Anterior cingulate cortex (tissue), 58 donors: ENCODE measurements around the gene C1GALT1.
A peak's percentile ranks its signal among the peaks of the same experiment; 100 is the strongest.

Experiments
- DNase-seq, 58 donors: peaks; one replicate each; lab custom pipeline; 2025; lab: John Stamatoyannopoulos, UW

Gene C1GALT1

DNA sequence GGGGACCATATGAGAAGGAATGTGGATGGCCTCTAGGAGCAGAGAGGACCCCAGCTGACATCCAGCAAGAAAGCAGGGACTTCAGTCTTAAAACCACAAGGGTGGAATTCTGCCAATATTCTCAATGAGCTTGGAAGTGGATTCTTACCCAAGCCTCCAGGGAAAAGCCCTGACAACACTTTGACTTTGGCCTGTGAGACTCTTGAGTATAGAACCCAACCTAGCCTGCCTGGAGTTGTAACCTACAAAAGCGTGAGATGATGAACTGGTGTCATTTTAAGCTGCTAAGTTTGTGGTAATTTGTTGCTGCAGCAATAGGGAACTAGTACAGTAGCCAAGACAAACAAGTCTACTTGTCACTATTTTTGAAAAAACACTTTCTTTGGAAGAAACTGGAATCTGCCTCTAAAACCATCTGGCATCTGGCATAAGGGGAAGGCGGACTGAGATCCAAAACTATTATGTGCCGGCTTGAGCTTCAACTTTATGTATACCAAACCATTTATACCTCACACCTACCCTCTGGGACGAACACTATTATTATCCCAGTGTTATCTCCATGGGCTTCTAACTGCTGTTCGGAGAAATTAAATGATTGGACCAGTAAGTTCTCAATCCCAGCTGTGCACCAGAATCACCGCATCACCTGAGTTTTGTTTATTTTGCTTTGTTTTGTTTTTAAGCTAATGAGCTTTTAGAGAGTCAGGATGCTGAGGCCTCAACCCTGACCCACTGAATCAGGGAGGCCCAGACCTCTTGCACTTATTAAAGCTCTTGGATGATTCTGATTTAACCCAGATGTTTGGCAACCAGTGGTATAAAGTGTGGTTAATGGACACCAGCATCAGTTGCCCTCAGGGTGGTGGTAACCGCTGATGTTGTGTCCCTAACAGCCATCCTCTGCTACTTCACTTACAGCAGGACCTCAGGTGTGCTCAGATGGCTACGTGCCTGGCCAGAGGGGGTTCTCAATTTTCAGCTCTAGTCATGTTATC, 83.0 kb downstream of the C1GALT1 start:
- DNase-seq, result peak in 2 of 58 donors; percentile 8 to 36

DNA sequence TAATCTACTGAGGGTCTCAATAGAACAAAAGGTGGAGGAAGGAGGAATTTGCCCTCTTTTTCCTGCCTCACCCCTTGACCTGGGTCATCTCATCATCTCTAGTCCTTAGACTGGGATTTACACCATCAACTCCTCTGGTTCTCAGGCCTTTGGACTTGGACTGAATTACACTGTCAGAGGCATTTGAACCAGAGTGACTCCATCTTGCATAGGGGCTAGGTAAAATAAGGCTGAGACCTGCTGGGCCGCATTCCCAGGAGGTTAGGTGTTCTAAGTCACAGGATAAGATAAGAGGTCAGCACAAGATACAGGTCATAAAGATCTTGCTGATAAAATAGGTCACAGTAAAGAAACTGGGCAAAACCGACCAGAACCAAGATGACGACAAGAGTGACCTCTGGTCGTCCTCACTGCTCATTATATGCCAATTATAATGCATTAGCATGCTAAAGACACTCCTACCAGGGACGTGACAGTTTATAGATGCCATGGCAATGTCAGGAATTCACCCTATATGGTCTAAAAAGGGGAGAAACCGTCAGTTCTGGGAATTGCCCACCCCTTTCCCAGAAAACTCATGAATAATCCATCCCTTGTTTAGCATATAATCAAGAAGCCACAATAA, 84.0 kb downstream of the C1GALT1 start:
- DNase-seq, result no peak

DNA sequence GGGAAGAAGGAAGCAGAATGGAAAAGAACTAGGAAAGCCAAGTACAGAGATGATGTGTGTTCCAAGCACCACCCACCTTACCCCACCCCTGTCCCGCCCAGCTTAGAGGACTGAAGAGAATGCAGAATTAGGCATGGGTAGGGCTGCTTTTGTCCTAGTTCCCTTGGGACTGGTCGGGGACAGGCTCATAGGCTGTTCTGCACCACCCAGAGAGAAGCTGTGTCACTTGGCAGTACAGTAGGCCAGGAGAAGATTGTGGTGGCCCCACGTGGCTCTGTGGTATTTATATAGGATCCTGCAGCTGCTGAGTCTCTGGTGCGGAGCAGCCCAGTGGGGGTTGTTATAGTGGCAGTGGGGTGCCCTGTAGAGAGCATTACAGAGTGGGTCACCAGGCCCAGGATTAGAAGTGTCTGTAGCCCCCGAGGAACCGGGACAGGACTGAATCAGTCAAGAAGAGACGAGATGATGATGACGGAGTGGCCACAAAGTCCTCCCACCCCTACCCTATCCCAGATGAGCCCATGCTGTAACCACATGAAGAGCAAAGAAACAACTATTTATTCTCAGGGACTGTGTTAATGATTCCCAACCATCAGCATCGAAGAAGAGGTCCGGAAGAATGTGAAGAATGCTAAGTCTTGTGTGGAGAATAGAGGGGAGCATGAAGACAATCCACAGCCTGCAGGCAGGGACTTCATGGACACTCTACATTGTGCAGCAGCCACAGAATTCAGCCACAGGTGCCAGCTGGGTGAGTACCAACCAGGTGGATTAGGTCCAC, 88.9 kb downstream of the C1GALT1 start:
- no peak for DNase-seq

DNA sequence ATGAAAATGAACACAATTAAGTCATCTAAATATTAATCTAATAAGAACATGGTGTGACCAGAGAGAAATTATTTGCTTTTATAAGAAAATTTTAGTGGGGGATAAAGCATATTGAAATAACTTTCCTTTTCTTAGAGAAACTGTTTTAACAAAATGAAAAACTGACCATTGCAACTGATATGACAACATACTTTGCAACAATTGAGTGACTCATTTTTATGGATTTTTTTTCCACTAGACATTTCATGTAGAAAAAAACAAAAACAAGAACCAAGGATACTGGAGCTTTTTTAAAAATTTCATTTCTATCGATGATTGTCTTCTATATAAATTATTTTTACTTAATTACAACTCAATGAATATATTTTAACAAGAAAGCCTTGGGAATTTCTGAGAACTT, 90.0 kb downstream of the C1GALT1 start:
- no peak for DNase-seq

DNA sequence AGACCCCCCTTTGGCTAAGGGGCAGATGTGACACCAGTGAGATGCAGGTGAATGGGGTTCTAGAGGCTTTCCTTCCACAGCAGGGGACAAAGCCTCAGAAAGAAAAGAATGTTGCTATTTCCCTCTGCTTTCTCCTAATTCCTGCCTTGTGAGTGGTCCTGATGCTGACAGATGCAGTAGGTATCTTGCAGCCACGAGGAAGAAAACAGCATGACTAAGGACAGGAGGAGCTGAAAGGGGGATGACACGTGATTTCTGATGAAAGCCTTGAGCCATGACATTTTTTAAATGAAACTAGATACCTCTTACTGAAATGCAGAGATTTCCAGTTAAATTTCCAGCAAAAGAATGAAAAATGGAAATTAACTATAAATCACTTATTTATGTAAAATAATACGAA, 92.4 kb downstream of the C1GALT1 start:
- no peak for DNase-seq

DNA sequence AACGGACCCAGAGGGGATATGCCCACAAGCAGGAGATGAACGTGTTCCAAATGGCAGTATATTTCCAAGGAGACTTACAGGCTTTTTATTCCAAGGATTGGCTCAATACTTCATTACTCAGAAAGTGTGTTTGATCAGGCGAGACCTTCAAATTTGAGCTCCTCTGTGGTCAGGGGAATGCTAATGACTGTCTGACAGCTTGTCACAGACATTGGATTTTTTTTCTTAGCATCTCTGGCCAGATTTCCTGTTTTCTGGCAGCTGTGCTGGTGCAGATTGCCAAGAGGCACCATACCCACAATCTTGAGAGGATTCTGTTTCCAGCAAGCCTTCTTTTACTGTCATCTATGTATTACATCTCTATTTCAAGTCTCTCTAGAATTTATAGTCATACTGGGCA, 93.8 kb downstream of the C1GALT1 start:
- DNase-seq, result peak in 6 of 58 donors; percentile 4 to 23 (median 8)

DNA sequence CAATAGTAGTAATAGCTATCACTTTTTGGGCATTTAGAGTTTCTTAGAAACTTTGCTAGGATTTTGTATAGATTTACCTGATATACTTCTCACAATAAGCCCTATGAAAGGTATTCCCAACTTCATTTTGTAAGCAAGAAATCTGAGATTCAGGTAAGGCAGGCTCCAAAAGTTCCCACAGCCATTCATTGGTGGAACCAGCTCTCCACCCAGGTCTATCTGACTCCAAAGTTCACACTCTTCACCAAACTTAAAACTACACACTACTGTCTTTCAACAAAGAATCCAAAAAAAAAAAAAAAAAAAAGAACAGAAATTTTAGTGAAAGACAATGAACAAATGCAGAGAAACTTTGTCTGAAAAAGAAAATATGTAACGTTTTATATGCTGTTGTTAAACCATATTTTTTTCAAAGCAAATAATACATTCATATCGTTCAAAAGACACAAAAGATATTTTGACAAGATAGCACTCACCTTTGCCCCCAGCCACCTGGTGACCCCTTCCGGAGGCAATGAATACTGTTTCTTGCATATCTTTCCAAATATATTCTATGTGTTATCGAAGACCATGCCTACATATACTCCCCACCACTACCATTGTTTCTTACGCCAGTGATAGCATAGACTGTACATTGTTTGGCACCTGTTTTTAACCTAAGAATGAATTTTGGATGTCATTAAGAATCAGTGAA, 108.2 kb downstream of the C1GALT1 start:
- DNase-seq, result no peak

DNA sequence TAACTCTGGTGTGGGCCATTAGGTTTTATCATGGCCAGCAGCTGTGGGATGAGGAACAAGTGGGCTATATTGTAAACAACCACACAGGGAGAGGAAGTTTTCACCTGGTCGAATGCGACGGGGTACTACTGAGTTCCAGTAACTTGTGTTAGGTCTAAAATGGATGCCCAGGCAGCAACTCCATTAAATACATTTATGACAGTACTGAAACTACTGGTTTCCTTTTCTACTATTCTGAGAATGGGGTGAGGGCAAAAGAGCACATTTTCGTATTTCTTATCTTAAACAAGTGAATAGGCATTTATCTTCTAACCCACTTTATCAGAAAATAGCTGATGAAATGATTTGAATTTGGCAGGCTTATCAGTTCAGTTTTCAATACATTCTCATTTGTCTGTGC, 109.7 kb downstream of the C1GALT1 start:
- DNase-seq, result no peak

DNA sequence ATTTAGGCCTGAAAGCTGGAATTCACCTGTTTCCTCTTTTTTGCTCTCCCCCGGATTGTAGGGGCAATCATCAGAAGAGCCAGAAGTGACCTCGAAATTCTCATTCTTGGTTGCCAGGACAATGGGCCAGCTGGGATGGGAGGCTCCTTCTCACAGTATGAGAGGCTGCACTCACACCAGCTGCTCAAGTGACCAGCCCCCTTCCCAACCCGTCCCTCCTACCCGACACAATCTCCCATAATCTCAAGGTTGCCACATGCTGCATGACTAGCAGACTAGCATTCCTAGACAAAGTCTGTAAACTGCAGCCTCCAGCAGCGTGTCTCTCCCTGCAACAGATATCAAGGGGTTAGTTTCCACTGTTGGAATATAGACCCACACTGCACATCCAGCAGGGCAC, 110.3 kb downstream of the C1GALT1 start:
- DNase-seq, result no peak

DNA sequence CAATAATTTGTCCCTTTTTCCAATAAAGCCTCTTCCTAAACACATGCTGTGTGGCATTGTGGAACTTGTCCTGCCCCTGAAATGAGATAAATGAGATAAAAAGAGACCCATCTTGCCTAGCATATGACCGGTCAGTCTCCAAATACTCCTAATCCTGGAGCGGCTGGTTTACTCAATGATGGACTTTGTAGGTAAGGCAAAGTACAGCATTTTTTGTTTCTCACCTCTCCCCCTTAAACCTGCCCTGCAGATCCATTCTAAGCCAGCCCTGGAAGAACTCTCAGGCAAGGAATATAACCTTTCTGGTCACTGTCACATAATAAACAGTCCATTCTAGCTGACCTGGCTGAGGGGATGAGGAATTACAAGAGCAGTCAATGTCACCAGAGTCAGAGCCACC, 110.7 kb downstream of the C1GALT1 start:
- no peak for DNase-seq

DNA sequence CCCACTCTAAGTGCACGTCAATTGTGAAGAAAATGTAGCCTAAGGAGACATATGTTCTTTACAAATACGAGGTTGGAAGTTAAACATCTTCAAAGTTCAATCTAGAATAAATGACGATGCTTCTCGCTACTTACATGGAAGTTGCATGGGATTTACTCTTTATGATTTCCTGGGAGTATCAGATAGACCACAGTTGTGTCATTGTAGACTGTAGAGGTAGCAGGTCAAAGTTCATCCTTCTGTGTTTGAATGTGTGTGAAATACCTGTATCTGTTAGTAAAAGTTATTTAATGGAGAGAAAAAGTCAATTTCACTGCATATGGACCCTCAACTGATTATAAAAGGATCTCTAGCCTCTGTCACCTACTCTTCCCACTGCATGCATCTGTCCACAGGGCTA, 112.6 kb downstream of the C1GALT1 start:
- no peak for DNase-seq
